Gastrocnemius medialis (tissue), 4 donors: ENCODE results near the gene DLD.

ENCODE experiments used
- CTCF ChIP-seq, 5 experiments: fragments of 450-650 bp in 3 of 5; fragments of 200-600 bp in 2 of 5; sonication (generic) in 2 of 5; IDR thresholded peaks in 4 of 5; conservative IDR thresholded peaks in 1 of 5; 1 replicate in 4 of 5; 2 replicates in 1 of 5; pipeline ENCODE4 v1.5.1; 2016 to 2019; ENCODE audit warnings: antibody characterized with exemption in 5 of 5, mild to moderate bottlenecking in 3 of 5, moderate library complexity in 3 of 5
- POLR2A ChIP-seq, 2 donors: fragments of 450-650 bp; IDR thresholded peaks; one replicate each; pipeline ENCODE4 v1.6.1; 2017; ENCODE audit warnings: antibody characterized with exemption in 2 of 2, mild to moderate bottlenecking in 2 of 2, moderate library complexity in 2 of 2

DNA sequence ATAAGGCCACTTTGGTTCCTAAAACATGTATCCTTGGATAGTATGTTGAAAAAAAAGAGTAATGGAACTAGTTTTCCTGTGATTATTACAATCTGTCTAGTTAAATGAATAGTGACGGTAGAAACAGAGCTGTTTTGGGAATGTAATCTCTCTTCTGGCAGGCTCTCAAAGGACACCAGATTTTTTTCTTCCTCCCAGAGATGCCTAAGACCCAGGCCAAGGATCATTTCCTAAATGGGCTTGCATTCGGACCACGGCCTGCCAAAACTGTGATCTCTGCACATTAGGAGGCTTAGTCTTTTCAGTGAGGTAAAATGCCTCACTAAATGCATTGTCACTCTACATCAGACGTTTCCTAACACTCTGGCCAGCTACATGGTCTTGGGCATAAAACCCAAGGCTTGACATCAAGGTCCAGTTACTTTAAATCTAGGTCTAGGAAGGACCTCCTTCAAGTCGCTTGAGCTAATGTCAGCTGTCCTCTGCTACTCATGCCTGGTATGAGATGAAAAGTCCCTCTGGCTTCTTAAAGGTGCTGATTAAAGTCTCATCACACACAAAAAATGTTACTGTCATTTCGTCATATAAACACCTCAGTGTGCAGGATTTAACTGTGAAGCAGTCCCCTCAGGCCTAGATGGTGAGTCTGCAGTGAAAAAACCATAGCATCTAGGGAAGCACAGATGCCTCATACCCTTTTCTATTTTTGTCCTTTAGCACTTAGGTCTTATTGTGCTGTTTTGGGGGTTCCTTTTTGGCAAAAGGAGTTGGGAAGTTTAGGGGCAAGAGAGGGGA lies 47.7 kb downstream of the DLD start:
- TF ChIP-seq POLR2A (IDR thresholded peaks at IDR 0.05) = no peak
- TF ChIP-seq CTCF (IDR thresholded peaks at IDR 0.05 in 4 of 5, conservative IDR thresholded peaks at IDR 0.05 in 1 of 5) = no peak
